HG03135 (cell line): ENCODE measurements around the gene MFRP.

Experiments used
- ATAC-seq: cut with Tn5 transposase; IDR thresholded peaks from one replicate; pipeline ENCODE4 v1.9.1; 2021; ENCODE audit warnings: mild to moderate bottlenecking, moderate library complexity; ENCODE audit not compliant: unreplicated experiment

Gene MFRP

DNA sequence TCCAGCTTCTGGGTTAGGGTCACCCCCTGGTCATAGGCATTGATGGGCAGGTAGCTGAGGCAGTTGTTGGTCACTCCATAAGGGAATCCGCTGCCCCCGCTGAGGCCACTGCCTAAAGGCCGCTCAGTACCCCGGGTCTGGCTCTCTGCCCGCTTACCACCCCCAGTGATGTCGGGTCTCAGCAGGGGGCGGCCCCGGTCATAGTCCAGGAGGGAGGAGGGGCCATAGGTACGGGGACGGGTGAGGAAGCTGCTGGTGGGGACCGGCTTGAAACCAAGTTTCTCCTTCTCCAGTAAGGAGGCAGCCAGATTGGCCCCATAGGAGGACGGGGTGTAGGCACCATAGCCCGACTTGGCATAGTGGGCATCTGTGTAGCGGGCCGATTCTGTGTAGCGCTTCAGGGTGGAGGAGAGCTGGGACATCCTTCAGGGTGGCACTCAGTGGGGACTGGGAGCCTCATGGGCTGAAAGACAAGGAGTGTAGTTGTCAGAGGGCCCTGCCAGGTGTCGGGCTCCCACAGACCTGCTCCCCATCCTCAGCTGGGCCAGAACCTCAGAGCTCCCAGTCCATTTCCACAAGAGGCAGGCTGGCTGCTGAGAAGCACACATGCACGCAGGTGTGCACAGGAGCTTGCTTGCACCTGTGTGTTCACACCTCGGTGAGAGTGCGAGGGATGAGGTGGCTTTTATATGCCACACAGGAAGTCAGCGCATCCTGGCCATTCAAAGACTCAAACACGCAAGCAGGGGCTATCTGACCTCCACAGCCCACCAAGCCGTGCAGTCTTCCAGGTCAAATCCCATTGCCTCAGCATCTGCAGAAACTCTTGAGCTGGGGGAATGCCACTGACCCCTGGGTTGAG, 26.8 kb upstream of the MFRP start:
- ATAC-seq, result no peak

DNA sequence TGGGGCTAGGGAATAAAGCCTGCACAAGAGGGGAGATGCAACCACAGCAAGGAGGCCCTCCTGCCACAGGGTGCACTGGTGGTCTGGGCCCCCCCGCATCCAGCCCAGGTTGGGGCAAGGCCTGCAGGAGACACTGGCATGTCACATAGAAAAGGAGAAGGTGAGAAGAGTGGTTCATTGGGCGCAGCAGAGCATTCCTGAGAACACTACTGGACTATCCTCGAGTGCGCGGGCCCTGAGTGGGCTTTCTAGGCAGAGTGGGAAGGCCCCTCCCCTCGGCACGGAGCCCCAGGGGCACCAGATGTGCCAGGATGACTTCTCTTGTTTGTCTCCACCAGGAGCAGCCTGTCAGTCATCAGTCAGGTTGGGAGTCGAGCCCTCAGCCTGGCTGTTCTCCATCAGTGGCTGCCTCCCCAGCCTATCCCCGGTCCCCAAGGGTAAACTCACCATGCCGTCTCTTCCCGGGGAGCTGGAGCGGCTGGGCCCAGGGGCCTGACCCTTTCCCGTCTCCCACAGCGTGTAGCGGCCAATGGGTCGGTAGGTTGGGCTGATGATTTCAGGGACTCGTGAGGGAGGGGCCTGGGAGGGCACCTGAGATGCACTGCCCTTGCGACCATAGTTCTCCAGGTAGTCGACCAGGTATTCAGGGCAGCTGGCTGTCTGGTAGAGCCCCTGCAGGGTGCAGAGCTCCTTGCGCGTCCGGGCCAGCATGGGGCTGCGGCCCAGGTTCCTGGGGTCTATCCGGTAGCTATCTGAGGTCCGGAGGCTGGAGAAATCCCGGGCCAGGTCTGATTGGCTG, 26.0 kb upstream of the MFRP start:
- ATAC-seq, result no peak

DNA sequence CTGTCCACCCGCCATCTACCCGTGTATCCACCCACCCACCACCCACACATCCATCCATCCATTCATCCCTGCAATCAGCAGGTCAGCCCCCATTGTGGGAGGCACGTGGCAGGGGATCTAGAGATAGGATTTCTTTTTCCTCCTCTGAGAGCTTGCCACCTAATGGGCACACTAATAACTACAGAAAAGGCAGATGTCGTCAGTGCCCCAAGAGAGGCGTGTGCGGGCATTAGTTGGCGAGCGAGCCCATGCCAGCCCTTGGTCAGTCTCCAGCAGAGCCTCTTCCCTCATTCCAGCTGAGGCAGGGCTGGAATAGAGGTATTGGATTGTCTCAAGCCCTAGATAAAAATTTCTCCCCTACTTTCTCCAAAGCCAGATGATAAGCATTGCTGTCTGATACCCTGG, 25.3 kb upstream of the MFRP start:
- ATAC-seq, result no peak

DNA sequence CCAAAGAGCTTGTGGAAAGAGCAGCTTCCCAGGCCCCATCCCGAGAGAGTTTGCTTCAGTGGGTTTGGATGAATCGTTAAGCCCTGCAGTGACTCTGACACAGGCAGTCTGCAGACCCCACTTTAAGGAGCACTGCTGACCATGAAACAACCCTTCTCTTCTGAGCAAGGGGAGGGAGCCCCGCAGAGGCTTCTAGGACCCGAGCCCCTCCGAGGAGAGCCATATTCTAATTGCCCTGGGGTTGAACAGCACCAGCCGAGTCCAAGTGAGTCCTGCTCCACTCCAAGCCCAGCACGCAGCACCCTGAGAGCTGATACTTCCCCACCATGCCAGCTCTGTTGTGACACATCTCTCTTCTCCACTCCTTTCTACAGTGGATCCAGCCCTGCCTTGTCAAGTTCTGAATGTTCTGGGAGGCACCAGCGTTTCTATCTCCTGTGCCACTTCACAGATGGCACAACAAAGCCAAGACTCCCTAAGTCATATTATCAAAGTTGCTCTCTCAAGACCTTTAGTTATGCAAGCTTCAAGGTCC, 24.6 kb upstream of the MFRP start:
- no peak for ATAC-seq

DNA sequence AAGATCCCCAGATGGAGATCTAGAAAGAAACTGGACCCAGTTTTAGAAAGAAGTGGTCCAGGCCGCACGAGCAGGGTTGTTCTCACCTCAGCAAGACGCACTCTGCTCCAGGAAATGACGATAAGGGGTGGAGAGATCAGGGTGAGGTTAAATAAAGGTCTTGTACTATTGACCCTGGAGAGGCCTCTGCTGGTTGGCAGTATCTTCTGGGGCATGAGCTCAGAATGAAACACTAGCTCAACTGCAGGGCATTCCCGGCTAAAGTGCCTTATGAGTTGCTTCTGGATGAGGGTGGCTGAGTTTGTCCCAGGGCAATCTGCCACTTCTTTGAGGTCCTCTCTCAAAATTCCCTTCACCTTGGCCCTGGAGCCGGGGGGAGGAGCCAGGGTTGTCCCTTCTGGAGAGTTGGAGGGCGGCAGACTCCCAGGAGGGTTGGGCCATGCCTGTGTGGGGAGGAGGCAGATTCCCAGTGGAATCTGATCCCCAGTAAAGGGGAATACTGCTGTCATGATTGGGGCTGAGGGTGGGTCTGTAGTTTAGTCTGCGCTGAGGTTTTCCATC, 24.1 kb upstream of the MFRP start:
- ATAC-seq, result no peak

DNA sequence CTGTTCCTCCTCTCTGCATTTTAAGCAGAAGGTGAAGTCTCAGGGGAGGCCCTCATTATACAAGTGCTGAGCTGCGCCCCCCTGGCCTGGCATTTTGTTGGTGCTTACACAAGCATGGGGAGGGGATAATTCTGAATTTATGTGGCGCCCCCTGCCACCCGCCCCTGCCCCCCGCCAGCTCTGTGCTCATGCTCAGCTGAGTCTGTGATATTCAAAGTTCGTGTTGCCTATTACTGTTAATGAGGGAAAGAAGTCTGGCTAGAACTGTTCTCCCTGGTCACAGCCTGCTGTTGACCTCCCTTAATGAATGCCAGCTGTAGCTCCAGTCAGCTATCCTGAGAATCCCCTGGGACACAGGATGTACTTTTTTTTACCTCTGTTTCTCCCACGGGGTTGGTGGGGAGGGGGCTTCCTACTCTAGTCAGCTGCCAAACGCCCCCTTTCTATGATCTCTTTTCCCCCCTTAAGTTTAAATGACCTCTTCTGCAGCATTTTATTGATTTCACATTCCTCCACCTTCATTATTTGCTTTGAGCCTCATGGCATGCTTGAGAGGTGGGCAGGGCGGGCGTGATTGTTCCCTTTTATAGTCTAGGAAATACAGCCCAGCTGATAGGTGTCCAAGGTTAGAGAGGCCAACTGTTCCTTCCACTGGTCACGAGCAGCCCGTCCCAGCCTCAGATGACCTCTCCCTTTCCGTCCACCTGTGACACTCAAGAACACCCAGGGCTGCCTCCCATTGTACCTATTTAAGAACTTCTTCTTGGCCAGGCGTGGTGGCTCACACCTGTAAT, 22.8 kb upstream of the MFRP start:
- no peak for ATAC-seq

DNA sequence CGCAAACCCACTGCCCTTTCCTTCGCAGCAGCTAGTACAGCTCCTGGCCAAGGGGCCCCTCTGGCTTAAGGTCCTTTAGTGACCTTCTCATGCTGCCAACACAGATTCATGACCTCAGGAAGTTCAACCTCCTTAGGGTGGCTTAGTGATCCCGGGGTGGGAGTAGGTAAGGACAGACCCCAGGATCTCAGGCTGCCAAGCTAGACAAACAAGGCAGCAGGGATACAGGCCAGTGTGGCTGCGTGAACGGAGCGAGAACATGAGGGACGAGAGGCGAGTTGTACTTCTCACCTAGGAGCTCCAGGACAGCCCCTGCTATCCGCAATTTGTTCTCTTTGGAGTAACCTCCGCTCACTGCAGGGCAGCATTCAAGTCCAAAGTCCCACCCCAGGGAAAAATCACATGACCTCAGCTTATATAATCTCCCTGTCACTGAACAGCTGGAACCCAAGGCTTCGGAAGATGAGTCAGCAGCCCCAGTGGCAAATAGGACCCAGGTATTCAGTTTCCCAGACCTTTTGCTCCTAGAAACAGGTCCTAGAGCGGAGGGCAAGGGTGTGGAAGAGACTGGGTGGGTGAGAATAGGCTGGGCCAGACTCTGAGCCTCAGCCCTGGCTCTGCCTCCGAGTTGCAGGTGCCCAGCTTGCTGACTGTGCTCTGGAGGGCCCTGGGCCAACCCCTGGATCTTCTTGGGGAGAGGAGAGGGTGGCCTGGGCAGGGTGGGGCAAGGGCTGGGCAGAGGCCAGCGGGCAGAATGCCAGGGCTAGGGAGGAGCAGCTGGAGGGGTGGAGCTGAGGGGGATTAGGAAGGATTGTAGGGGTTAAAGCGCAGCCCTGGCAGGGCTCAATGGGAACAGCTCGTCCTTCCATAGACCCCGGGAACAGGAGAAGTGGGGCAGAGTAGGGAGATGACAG, 21.9 kb upstream of the MFRP start:
- no peak for ATAC-seq

DNA sequence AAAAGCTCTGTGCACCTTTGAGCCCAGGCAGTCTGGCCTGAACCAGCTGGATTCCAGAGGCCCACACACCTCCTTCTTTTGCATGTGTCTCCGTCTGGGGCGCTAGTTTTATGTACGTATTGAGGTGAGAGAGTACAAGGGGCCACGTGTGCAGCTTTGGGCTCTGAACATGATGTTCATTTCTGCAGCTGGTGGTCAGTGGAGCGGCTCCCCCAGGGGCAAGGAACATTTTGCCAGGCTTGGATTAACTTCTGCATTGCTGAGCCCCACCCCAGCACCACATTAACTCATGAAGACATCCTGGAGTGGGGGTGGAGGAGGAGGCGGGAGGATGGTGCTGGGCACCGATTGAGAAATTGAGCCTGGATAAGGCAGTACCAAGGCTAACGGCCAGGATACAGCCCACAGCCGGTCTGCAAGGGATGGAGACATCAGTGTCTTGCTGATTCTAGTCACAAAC, 21.2 kb upstream of the MFRP start:
- ATAC-seq, result no peak

DNA sequence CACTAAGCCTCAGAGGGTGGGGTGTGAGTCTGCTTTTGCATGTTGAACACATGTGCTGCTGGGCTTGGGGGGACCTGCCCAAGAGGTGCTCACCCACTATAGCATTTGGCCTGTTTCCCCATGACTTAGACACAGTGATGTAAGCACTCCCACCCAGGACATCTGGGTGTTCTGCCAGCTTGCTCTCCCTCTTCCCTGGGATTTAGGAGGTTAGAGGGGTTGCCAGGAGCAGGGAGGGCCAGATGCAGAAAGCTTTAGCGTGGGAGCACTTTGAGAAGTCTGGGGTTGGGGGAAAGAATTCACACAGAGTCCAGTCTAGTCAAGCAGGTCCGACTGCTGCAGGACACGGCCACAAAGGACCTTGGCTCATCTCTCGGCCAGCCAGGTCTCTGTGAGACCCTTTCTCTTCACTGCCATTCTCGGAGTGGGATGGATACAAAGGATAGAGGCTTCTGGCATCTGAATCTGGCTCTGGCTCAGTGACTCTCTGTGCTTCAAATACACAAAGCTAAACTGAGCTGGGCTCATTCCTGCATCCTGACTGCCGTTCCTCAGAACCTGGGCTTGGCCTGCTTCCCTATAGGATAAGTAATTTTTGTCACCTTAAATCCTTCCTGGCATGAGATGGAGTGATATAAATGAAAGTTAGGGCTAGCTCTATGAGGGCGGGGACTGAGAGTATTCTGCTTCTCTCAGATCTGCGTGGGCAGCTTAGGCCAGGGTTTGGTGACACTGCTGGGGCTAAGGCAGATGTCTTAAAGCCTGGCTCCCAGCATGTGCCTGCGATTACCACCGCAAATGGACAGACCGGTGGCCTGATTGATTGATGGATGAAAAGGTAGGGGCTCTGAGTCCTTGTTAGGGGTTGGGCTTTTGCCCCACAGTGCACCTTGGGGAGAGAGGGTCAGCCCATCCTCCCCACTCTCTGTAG, 20.4 kb upstream of the MFRP start:
- ATAC-seq, result no peak

DNA sequence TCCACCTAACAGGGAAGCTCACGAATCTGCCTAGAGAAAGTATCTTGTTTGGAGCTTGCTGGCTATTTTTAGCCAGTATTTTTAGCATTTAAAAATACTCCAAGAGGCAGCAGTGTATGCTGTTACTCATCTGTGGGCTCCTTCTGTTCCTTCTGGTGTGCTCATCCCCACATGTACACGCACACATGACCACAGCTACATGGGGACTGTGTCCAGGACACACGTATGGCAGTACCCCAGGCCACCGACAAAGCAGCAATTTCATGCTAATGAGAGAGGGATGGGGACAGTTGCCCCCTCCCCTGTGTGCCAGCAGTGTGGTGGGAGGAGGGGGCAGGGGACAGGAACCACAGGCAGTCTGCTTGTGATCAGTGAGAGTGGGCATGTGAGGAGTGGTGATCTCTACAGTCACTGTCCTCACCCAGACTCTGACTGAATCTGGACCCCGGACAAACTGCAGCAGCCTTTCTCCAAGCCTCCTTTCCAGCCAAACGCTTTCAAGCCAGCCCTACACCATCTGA, 18.6 kb upstream of the MFRP start:
- ATAC-seq, result no peak

DNA sequence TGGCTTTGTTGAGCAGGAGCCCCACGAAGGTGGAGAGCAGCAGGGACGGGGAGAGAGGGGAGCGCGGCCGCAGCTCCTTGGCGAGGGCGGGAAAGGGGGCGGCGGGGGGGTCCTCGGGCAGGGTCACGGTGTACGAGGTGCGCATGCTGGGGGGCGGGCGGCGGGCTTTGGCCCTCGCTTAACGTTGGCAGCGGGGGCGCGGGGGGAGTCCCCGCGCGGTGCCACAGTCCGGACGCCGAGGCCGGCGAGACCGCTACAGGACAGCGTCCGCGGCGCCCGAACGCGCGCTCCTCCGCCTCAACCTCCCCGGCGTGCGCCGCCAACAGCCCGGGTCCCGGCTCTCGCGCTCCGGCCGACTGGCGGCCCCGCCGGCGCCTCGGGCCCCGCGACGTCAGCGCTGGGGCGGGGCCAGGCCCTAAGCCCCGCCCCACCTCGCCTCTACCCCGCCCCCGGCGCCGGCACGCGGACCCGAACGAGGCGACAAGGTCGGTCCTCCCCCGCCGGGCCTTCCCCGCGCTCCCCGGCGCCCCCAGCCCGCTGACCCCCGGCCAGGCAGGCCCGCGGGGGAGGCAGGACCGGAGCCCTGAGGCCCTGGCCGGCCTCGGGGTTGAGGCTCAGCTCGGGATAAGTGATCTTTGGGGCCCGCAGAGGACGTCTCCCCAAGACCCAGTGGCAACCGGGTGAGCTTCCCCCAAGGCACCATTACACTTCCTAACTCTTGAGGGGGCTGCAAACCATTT, 17.5 kb upstream of the MFRP start:
- no peak for ATAC-seq

DNA sequence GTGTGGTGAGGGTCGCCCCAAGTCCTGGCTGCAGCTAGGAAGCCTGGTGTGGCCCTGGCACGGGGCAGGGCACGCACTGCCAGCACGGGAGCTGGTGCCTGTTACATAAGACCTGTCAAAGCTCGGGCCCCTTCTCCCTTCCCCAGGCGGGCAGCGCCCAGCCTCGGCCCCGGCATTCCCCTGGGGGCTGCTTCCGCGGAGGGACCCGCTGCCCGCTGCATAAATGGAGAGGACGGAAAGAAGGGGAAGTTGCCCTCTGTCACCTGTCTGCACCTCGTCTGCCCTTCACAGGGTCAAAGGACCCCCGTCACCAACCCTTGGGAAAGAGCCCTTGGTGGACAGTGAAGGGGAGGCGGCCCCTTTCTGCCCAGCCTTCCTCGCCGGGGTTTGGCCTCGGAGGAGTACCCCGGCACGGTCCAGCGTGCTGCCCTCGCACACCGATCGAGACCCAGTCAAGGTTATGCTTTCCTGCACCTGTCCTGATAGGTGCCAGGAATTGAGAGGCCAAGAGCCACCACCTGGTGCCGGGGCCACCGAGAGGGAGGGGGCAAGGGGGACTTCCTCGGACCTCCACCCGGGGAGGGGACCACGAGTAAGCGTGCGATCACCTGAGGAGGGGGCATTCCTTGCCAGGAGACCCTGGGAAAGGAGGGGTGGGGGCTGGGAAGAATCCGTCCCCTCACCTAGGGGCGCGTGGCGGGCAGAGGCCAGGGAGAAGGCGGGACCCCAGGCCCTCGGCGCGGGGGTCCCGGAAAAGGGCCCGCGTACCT, 16.8 kb upstream of the MFRP start:
- no peak for ATAC-seq

DNA sequence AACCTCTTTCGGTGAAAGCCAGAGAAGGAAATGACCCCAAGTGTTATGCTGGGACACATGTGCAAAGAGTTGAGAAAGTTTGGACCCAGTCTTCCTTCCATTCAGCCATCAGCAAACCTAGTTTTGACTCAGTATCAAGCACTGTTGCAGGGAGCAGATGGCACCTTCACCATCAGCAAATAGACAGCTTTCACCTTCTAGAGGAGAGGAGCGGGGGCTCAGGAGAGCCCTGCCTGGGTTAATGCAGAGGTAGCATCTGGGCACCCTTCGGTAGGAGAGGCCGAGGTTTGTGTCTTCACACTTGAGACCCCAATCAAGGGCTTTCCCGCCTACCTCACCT, 16.2 kb upstream of the MFRP start:
- ATAC-seq, result no peak

DNA sequence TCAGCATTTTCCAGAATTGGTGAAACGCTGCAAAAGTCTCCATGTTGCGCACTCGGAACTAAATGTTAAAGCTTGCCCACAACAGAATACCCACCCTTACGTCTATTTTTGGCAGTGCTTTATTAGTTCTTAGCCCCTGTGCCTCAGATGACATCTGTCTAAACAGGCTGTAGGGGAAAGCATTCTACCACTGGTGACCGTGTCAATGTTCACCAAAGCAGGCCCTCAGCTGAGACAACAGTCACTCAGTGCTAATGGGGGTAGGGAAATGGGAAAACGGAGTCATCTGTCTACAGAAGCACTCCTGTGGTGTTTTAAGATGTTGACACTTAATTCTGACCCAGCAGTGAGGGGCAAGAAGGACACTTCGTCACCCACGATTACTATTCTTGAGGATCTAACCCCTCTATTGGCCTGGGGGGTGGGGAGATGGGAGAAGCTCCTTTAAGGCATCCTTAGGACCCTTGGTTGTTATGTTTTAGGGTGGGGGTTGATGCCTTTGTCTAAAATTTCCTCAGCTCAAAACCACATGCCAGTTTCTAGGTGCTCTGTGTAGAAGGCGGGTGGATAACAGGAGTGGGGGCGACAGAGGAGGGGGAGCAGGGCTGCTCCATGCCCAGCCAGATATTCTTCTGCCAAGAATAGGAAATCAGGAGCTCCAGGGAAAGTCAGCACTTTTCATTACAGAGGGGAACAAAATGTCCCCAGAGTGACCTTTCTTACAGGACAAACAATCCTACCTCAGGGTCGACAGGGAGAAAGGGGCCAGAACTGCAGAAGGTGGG, 15.6 kb upstream of the MFRP start:
- ATAC-seq, result no peak

DNA sequence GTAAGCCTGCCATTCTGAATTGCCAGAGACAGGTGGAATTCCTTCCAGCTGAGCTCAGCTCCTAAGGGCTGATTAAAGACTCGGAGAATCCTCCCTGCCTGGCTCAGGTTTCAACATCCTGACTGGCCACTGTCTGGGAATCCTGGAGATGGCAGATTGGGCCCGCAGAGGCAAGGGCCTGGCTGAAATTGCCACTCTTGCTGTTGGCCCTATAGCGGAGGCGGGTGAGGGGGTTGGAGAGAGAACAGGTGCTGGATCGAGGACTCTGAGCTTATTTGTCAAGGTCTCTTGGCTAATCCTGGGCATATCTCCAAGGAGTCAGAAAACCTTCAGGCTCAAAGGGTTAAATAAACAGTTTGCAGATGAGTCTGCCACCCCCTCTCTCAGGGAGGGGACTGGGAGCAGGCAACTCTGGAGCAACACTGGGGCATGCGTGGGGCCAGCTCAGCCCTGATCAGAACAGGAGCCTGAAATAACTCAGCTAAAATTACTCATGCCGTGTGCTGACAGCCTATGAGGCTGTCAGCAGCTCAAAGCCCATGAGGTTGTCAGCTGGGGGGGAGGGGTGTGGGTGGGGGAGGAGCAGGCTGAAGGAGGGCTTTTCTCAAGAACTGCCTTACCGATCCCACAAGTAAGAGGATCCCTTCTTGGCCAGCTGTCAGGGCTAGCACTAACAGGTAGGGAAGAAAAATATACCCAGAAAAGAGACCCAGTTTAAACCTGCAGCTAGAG, 14.7 kb upstream of the MFRP start:
- ATAC-seq, result no peak
